Measurements from ENCODE around the gene CMTM4. TPM values are rescaled to one million over a fixed set of nuclear protein-coding genes. Genes with fewer than 3 reads are reported as not detected.

Gene CMTM4
- total and polyA plus RNA-seq, 2 experiments from 2014 or later = 14.1 to 77.0 TPM

GRCh38 chr16:66712512-66712911 lies 16.0 kb upstream of the CMTM4 start:
- Mint-ChIP-seq H3K4me1 (peaks cover under 1% of the 10 kb centered on the region; the same call in 1 of the 3 replicates), H3K4me3 (no peak overlapping the region), H3K36me3 (ENCODE audit: low read depth) (peaks cover 8% of the 10 kb centered on the region), H3K27me3 (ENCODE audit: insufficient read depth, low read depth, poor library complexity) (peaks cover 6% of the 10 kb centered on the region), H3K9me3 (peaks cover 11% of the 10 kb centered on the region; the same call in 2 of the 3 replicates), H3K27ac (no peak overlapping the region)
- no peak overlapping the region for H3K4me3 ChIP-seq
- no peaks in the 10 kb centered on the region for H3K79me2 ChIP-seq (replicated peaks; ENCODE audit: insufficient read depth)
- H3K4me2 ChIP-seq = no peak overlapping the region
- H3F3A ChIP-seq (replicated peaks; ENCODE audit: low read depth) = peaks cover 4% of the 10 kb centered on the region; the same call in 1 of the 2 replicates
- ATAC-seq = no peak
- H3K9me2 ChIP-seq (ENCODE audit: insufficient read depth) = no peaks in the 10 kb centered on the region
- no peak for TF ChIP-seq ETS1 (IDR thresholded peaks at IDR 0.05)
- no peak for TF ChIP-seq POLR2AphosphoS5 (IDR thresholded peaks at IDR 0.05; ENCODE audit: low read depth)
- TF ChIP-seq NANOG (IDR thresholded peaks at IDR 0.05; ENCODE audit: borderline replicate concordance) = no peak
- H3K36me3 ChIP-seq (ENCODE audit: insufficient read depth) = no peaks in the 10 kb centered on the region
- H3K4me1 ChIP-seq (ENCODE audit: insufficient read depth) = no peaks in the 10 kb centered on the region
- DNase-seq (ENCODE audit: low spot score) = no peak
- H3K27me3 ChIP-seq (ENCODE audit: insufficient read depth) = no peaks in the 10 kb centered on the region
- no peaks in the 10 kb centered on the region for H4K20me1 ChIP-seq (replicated peaks; ENCODE audit: insufficient read depth)
- no peak overlapping the region for H3K27ac ChIP-seq (ENCODE audit: low read depth)
- no peak overlapping the region for H2AFZ ChIP-seq

- Mint-ChIP-seq H3K36me3 (ENCODE audit: low read depth) (peaks cover 5% of the 10 kb centered on the region), H3K9me3 (peaks cover 11% of the 10 kb centered on the region; the same call in 2 of the 3 replicates), H3K4me3 (no peak overlapping the region), H3K4me1 (peaks cover 6% of the 10 kb centered on the region; the same call in 2 of the 3 replicates), H3K27ac (no peak overlapping the region), H3K27me3 (ENCODE audit: insufficient read depth, low read depth, poor library complexity) (peaks cover 10% of the 10 kb centered on the region)
- no peak for DNase-seq (ENCODE audit: low spot score)
- no peaks in the 10 kb centered on the region for H3K27me3 ChIP-seq (ENCODE audit: insufficient read depth)
- H3K4me3 ChIP-seq = no peak overlapping the region
- H3K4me1 ChIP-seq (ENCODE audit: insufficient read depth) = no peaks in the 10 kb centered on the region
- H4K20me1 ChIP-seq (replicated peaks; ENCODE audit: insufficient read depth) = no peaks in the 10 kb centered on the region
- H3K9me2 ChIP-seq (ENCODE audit: insufficient read depth) = no peaks in the 10 kb centered on the region
- H3K27ac ChIP-seq (ENCODE audit: low read depth) = no peak overlapping the region
- no peak overlapping the region for H2AFZ ChIP-seq
- H3K36me3 ChIP-seq (ENCODE audit: insufficient read depth) = no peaks in the 10 kb centered on the region
- H3F3A ChIP-seq (replicated peaks; ENCODE audit: low read depth) = no peaks in the 10 kb centered on the region
- no peaks in the 10 kb centered on the region for H3K79me2 ChIP-seq (replicated peaks; ENCODE audit: insufficient read depth)
- ATAC-seq = no peak
- no peak overlapping the region for H3K4me2 ChIP-seq
- TF ChIP-seq ZNF331 (CRISPR knock-in tag; IDR thresholded peaks at IDR 0.05; ENCODE audit: low read depth) (no peak), EZH2phosphoT487 (IDR thresholded peaks at IDR 0.05; ENCODE audit: unreplicated experiment) (no peak), NANOG (IDR thresholded peaks at IDR 0.05; ENCODE audit: borderline replicate concordance) (no peak), ZNF462 (CRISPR knock-in tag; IDR thresholded peaks at IDR 0.05) (no peak), ZNF114 (CRISPR knock-in tag; IDR thresholded peaks at IDR 0.05) (no peak), CREB1 (CRISPR knock-in tag; IDR thresholded peaks at IDR 0.05; ENCODE audit: low read depth) (no peak), JUNB (IDR thresholded peaks at IDR 0.05; ENCODE audit: unreplicated experiment) (no peak), POLR2AphosphoS5 (IDR thresholded peaks at IDR 0.05; ENCODE audit: low read depth) (no peak), CTCF (conservative IDR thresholded peaks at IDR 0.05; ENCODE audit: low read depth in 2 of 2) (no peak), ETS1 (IDR thresholded peaks at IDR 0.05) (no peak)
These were observed 15.0 kb upstream of the CMTM4 start for GRCh38 chr16:66711581-66711980.

Data from GM23338 (cell line).